GM21576 (cell line): Measurements from ENCODE around the gene BPIFB2.

Experiments used
- ATAC-seq: cut with Tn5 transposase; IDR thresholded peaks from one replicate; pipeline ENCODE4 v1.9.1; 2021; ENCODE audit warnings: mild to moderate bottlenecking, moderate library complexity; ENCODE audit not compliant: unreplicated experiment

BPIFB2 gene

DNA sequence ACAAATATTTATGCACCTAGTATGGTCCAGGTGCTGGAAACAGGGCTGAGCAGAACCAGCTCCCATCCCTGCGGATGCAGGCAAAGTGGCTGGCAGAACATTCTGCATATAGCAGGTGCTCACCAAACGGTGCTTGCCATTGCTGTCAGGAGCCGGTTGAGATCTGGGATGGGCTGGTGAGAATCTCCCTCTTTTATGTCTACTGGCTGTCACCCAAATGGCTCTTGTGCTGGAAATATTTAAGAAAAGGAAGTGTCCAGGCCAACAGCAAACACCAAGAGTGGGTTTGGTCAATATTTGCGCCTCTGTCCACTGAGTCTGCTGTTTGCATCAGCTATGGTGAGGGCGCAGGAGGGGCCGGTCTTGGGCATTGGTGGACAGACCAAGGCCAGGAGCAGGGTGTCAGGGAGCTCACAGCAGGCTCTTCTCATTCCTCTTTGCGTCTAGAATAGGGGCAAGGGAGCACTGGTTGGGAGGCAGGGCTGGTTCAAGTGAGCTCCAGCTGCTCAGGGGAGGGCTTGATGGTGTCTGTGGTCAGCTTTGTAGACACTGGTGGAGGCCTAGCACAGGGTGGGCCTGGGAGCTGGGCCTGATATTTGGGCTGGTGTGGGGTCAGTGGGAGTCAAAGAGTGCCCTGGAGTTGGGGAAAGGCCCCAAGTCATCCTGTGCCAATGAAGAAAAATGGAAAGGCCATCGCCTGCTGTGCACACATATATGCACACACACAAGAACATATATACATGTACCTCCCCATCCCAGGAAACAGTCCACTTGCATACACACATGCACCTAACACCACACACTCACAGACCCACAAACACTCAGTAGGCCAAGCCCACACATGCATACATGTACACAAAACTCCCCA is 1.4 kb upstream of the BPIFB2 start:
- no peak for ATAC-seq

DNA sequence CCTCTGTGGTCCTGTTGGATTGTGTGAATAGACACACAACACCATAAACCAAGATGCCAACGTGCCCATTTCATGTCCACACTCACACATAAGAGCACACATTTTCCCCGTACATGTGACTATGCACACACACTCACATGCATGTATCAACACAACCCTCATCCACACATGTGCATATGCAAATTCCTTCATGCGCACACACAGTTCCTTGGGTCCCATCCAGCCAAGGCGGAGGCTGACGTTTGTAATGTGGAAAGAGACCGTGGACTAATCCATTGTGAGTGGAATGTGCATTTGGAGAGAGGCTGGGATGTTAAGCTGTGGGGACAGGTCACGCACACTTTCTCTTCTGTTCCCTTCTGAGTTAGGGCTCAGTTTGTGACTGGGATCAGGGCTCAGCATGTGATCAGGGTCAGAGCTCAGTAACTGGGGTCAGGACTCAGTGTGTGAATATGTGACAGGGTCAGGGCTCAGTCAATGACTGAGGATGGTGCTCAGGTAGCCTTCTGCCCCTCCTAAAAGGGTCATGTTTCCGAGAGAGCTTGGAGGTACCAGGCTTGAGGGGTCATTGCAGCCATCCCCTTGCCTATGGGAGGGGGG is 628 bp upstream of the BPIFB2 start:
- no peak for ATAC-seq

DNA sequence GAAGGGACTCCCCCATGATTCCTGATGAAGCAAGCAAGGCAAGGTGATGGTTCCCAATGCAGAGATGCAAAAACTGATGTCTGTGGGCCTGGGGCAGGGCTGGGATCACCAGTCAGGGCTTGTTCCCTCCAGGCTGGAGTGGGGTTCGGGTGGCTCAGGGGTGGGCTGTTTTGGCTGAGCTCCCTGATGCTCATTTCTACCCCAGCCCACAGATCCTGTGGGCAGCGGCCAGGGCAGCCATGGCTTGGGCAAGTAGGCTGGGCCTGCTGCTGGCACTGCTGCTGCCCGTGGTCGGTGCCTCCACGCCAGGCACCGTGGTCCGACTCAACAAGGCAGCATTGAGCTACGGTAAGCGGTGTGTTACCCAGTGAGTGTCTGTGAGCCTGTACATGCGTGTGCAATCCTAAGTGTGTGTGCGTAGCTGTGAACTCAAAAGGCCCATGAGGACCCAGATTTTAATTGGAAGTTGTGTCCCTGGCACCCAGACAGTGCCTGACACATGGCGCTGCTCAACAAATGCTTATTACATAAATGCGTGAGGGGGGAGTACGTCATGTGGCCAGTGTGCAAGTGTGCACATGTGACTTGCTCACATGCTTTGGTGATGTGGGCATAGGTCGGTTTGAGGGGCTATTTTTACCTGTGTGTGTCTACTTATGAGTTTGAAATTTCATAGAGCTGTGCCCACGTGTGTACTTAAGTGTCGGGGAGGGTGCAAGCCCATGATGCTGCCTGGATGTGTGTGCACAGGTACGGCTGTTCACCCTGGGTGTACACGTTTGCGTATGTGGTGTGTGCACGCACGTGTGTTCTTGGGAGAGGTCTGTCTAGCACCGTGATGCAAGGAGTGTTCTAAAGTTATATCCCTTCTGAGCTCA is 1.1 kb downstream of the BPIFB2 start:
- no peak for ATAC-seq

DNA sequence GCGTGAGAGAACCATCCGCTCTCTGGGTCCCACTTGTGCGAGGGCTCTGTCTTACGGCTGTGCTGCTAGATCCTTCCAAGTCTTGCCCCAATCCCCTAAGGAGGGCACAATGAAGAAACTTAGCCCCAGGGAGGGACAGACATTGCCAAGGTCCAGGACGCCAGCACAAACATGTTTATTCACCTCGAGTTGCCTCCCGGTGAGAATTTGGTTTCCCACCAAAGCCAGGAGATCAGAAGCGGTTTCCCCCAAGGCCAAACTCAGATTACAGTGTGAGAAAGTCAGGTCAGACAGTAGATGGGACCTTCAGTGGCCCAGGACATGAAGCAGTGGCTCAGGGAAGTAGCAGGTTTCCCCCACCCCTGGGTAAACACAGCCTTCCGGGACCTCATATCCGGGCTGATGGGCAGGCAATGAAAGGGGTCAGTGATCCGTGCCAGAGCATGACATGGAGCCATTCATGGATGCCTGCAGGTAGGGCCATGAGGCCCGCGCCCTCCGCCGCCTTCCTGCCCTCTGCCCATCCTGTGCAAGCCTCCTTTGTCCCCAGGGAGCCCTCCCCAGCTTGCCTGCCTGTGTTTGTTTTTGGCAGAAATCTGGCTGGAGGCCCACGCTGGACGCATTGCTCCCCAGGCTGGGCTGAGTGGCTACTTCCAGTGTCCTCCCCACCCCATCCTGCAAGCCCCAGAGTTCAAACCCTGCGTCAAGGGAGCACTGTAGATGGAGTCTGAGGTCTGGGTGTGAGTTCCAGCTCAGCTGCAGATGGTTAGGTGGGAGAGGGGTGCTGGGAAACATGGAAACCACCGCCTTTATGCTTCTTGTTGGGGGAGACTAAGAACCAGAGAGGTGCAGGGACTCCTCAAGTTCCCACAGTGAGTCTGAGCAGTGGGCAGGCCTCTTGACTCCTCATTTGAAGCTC is 2.0 kb downstream of the BPIFB2 start:
- no peak for ATAC-seq

DNA sequence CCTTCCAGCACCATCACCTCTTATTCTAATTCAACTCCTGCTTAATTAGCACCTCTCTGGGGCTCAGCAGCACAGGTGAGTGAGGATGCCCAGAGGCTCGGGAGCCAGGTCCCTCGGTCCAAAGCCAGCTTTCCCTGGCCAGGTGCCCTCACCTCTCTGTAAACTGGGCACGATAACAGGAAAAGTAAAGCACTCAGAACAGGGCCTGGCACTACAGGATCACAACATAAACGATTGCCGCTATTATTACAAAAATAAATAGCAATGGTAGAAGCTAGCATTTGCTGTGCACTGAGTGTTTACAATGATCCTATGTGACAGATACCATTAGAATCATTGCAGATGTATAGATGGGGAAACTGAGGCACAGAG is 2.6 kb downstream of the BPIFB2 start:
- no peak for ATAC-seq

DNA sequence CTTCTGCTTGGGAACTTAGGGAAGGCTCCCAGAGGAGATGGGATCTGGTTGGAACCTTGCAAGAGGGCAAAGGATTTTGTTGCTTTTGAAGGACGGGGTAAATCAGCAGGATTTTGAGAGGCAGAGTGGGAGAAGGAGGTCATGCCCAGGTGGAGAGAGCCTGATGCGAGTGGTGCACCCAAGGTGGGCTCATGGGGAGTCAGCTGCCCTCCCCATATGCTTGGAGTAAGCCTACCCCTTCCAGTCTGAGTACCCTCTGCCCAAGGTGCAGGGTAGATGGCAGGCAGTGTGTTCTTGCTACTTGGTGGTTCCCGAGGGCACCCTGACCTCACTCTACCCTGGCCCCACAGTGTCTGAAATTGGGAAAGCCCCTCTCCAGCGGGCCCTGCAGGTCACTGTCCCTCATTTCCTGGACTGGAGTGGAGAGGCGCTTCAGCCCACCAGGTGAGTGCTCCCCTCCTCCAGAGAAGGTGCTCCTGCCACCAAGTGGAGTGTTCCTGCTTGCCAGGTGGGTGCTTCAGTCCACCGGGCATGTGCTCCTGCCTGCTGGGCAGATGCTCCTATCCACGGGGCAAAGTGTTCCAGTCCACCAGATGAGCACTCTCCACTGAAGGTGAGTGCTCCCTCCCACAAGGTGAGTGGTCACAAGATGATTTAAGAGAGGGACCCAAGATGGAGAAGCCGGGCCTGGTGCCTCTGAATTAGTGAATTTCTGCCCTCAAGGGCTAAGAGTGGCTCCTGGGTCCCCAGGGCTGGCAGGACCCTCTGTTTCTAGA is 3.4 kb downstream of the BPIFB2 start:
- ATAC-seq, result no peak

DNA sequence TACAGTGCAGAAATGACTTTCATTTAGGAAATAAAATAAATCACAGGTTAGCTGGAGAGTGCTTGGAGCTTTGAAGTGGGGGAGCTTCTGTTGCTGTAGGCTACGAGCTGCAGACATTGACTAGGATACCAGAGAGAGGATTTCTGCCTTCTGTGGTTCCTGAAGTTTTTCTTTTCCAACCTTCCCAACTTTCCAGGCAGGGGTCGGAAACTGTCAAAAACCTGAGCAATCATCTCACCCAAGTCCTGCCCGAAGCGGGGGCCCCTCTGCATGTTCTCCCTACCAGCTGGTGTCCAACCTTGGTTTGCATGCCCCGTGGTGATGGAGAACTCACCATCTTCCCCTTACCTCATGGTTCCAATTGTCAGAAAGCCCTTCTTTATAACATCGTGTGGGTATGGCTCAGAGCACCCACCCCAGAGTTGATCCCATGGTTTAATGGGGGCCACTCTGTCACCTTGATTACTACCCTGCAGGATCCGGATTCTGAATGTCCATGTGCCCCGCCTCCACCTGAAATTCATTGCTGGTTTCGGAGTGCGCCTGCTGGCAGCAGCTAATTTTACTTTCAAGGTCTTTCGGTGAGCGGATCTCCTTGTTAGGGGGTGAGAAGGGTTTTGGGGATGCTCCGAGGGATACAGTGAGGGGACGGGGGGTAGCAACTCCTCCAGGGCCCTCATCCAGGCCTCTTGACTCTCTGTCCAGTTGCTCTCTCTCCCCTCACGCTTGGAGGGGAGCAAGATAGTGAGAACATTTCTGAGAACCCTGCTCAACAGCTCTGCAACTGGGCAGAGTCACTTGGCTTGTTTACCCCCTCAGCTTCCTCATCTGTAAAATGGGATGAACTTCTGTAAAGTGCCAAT is 5.1 kb downstream of the BPIFB2 start:
- no peak for ATAC-seq

DNA sequence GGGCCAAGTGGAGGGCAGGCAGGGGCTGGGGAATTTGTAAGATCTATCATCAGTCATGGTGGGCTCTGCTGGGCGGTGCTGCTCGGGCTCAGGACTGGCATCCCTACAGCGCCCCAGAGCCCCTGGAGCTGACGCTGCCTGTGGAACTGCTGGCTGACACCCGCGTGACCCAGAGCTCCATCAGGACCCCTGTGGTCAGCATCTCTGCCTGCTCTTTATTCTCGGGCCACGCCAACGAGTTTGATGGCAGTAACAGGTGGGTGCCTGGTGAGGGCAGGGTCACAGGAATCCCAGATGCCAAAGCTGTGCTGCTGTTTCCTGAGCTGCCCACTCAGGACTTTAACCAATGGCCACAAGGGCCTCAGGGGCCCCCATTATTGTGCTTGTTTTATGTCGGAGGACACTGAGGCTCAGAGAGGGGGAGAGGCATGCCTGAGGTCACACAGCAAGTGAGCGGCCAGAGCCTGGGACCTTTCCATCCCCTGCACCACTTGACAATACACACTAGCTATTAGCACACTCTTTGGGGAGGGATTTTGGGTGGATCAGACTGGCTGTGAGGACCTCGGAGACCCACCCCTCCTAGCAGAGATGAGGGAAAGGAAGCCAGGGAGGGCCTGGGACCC is 6.3 kb downstream of the BPIFB2 start:
- ATAC-seq, result no peak

DNA sequence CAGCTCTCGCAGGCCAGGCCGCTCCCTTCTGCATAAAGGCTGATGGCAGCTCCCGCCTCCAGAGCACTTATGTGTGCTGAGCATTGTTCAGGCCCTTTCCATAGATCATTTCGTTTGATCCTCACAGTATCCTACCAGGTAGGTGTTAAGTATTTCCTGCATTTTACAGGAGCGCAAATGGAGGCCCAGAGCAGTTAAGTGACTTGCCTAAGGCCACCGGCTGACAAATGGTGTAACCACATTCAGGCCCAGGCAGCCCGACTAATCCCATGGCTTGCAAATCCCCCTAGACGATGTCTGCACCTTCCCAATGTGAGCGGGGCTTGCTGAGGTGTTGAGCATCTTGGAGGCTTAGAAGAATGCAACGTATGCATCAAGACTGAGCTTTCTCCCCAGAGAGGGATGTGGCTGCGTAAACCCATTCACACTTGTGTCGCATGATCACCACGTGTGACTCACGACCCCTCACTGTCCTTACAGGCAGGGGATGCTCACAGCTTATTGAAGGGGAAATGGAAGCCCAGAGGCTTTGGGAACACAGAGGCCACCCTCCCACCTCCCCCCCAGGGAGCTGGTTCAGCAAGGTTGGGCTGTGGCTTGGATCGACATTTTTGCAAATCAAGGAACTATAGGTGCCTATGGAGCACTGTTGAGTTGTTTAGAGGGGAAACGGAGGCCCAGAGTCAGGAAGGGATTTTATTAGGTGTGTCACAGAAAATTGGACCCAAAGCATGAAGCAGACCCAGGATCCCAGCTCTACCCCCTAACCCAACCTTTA is 7.0 kb downstream of the BPIFB2 start:
- ATAC-seq, result no peak

DNA sequence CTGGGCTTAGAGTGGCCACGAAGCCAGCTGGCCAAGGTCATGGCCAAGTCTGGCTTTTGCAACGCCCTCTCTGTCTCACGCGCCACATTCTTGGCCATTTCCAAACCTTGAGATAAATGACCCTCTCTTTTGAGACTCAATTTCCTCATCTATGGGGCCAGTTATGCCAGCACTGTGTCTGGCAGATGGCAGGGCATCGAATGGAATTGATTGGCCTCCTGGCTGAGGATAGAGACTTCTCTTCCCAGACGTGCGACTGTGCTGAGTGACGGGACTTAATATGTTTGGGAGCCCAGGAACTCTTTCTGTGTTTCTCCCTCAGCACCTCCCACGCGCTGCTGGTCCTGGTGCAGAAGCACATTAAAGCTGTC is 7.6 kb downstream of the BPIFB2 start:
- ATAC-seq, result no peak

DNA sequence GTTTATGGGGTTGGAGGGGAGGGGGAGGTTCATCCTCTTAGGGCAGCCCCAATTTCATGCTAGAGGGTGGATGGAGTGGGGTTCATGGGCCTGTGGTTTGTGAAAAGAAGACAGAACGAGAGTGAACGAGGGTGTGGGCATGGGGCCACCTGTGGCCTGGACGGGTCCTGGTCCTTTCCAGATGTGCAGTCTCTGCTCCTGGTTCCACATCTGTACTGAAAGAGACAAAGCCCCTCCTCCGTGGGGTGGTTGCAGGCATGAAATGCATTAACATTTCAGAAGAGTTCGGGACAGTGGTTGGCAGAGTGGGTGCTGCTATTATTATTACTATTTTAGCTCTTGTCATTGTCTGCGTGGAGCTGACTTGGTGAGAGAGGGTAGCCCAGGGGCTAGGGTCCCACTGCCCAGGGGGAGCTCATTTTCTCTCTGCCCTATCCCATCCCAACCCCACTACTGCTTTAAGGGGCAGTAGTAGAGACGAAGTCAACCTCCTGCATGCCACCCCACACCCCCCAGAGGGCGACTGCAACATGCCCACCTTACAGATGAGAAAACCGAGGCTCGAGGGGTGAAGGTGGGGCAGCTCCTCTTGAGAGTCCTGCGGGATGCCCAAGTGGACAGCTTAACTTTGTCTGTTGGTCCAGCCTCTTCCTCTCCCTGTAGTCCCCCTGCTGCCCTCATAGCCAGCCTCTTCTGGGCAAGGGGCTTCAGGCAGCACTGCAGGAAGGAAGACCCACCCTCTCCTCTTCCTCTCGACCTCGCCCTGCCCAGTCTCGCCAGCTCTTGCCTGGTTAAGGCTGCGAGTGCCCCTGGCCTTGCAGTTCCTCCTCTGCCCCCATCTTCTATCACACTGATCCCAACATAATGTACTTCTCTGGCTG is 8.4 kb downstream of the BPIFB2 start:
- no peak for ATAC-seq

DNA sequence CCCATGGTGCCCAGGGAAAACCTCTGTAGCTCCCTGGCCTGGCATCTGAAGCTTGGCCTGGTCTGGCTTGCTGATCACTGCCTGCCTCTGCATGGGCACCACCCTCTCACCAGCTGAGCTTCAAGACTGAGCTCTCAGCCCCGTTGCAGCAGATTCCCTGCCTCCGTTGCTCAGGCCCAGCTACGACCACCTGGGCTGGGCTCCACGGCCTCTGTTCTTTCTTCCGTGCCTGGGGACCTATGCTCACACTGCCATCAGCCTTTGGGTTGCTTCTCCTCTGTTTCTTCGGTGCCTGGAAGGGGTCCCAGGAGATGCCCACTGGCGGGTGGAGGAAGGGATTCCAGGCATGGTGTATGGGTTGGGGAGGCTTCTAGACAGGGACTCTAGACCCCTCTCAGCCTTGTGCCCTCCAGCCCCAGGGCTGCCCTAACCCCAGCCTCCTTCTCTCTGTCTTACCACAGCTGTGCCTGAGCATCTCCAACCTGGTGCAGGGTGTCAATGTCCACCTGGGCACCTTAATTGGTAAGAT is 9.1 kb downstream of the BPIFB2 start:
- ATAC-seq, result no peak

DNA sequence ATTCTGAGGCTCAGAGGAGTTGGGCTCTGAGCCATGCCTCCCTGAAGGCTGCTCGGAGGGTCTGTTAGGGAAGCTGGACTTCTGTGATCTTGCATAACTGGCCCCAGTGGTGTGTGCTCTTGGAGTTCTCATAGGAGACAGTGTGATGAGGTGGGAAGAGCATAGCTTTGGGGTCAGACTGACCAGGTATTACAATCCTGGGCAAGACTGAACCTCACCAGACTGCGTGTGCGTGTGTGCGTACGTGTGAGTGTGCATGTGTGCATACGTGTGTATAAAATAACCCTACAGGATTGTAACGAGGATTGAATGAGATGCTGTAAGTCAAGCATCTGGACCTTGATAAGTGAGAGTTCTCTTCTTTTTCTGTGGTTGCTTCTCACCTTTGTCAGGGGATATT is 10.0 kb downstream of the BPIFB2 start:
- no peak for ATAC-seq

DNA sequence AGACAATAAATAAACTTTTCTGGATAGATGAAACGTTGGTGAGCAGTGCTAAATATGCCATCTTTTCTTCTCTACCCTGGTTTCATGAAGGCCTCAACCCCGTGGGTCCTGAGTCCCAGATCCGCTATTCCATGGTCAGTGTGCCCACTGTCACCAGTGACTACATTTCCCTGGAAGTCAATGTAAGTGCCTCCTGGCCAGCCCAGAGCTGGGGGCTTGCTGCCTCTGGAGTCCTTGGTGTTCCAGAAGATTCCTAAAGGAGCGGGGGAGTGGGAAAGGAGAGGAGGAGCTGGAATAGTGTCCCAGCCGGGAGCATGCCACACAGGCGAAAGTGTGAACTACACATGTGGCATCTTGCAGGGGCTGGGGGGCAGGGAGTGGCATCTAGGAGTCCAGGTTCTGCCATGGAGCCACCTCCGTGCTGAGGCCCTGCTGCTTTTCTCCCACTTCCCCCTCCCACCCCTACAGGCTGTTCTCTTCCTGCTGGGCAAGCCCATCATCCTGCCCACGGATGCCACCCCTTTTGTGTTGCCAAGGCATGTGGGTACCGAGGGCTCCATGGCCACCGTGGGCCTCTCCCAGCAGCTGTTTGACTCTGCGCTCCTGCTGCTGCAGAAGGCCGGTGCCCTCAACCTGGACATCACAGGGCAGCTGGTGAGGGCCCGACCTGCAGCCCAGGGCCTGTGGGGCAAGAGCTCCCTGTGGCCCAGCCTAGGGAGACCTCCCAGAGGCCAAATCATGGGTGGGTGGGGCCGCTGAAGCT is 10.8 kb downstream of the BPIFB2 start:
- ATAC-seq, result no peak

DNA sequence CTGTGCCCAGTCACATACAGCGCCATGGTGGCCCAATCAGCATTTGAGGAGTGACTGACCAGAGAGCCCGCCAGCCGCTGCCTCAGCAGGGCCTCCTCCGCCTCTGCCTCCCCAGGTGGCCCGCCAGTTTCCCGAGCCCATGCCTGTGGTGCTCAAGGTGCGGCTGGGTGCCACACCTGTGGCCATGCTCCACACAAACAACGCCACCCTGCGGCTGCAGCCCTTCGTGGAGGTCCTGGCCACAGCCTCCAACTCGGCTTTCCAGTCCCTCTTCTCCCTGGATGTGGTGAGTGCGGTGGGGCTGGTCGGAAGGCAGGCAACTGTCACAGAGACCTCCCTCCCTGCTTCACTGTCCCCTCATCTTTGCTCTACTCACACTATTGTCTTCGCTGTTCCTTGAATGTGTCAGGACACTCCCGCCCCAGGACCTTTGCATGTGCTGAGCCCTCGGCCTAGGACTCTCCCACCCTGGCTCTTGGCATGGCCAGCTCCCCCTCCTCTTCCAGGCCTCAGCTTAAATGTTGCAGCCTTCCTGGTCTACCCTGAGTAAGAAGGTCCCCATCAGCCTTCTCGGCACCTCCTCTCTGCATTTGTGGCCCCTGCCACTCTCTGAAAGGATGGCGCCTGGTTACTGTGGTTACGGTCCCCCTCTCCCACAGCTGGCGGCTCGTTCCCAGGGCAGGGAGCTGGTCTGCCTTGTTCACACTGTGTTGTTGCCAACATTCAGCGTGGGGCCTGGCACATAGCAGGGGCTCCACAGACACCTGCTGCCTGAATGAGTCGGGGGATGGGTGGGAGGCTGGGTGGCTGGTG is 12.2 kb downstream of the BPIFB2 start:
- no peak for ATAC-seq
